Fibroblast of lung (primary cell): ENCODE measurements around the gene TYRO3. TPM values are rescaled to one million over a fixed set of nuclear protein-coding genes. Genes with fewer than 3 reads are reported as not detected.
"Not testable (repeated sequence)": the region's sequence is repeated elsewhere in the genome, so short reads cannot be mapped to it uniquely, and the experiment has no call there.

ENCODE experiments used
- DNase-seq, 2 donors: peaks; one replicate each; pipeline versions ENCODE4 v3.0.0 to v3.0.0-alpha.2; 2010; ENCODE audit warnings: low read depth in 2 of 2
- H2AFZ ChIP-seq: 2 replicates; pipeline ENCODE4 v1.5.1; 2012; ENCODE audit warnings: low read length, control low read depth, inconsistent platforms
- H3K27ac ChIP-seq: 2 replicates; pipeline ENCODE4 v1.5.1; 2011; ENCODE audit warnings: low read length, control low read depth; ENCODE audit not compliant: insufficient read depth
- H3K27me3 ChIP-seq: 2 replicates; pipeline ENCODE4 v1.5.1; 2011; ENCODE audit warnings: mild to moderate bottlenecking, low read length; ENCODE audit not compliant: control insufficient read depth, insufficient read depth
- H3K36me3 ChIP-seq: 2 replicates; pipeline ENCODE4 v1.5.1; 2011; ENCODE audit warnings: low read length; ENCODE audit not compliant: control insufficient read depth, insufficient read depth
- H3K4me1 ChIP-seq: 2 replicates; pipeline ENCODE4 v1.5.1; 2011; ENCODE audit warnings: low read length; ENCODE audit not compliant: control insufficient read depth, insufficient read depth; ENCODE audit errors: extremely low read depth
- H3K4me2 ChIP-seq: 2 replicates; pipeline ENCODE4 v1.5.1; 2011; ENCODE audit warnings: low read length, control low read depth; ENCODE audit not compliant: insufficient read depth; ENCODE audit errors: extremely low read depth
- H3K4me3 ChIP-seq, 4 experiments: fragments of 200-600 bp in 1 of 4; sonication (generic) in 1 of 4; replicated peaks in 1 of 4; 2 replicates each; pipeline ENCODE4 v1.5.1; 2011 to 2016; ENCODE audit warnings: low read length in 4 of 4, low read depth in 3 of 4, mild to moderate bottlenecking in 3 of 4, control low read depth in 2 of 4, inconsistent platforms in 1 of 4, mixed read lengths in 1 of 4; ENCODE audit not compliant: insufficient read depth in 1 of 4; ENCODE audit errors: control extremely low read depth in 1 of 4
- H3K79me2 ChIP-seq: 2 replicates; pipeline ENCODE4 v1.5.1; 2012; ENCODE audit warnings: mild to moderate bottlenecking, low read length, inconsistent platforms; ENCODE audit not compliant: control insufficient read depth, insufficient read depth
- H3K9ac ChIP-seq: 2 replicates; pipeline ENCODE4 v1.5.1; 2011; ENCODE audit warnings: mild to moderate bottlenecking, low read length, control low read depth; ENCODE audit not compliant: insufficient read depth
- H3K9me3 ChIP-seq: 2 replicates; pipeline ENCODE4 v1.5.1; 2012; ENCODE audit warnings: low read depth, low read length; ENCODE audit not compliant: control insufficient read depth, insufficient read depth
- H4K20me1 ChIP-seq: 2 replicates; pipeline ENCODE4 v1.5.1; 2011; ENCODE audit warnings: low read length; ENCODE audit not compliant: control insufficient read depth, insufficient read depth; ENCODE audit errors: extremely low read depth
- EZH2 ChIP-seq: IDR thresholded peaks from 2 replicates; pipeline ENCODE4 v1.5.1; 2012; ENCODE audit warnings: low read length, control low read depth, mild to moderate bottlenecking; ENCODE audit errors: missing control alignments
- polyA plus RNA-seq, 2 donors: library from polyadenylated mRNA; depleted of rRNA in 1 of 2; stranded (reverse) in 1 of 2; unstranded in 1 of 2; fragments of >200 nt; gene quantifications; 2 replicates each; pipeline ENCODE4 v1.2.1, GENCODE V29; 2011 to 2012; ENCODE audit warnings: missing spikeins in 1 of 2
- total RNA-seq: library from RNA; depleted of rRNA; stranded (reverse); fragments of >200 nt; gene quantifications from 2 replicates; pipeline ENCODE4 v1.2.1, GENCODE V29; 2014
- TF ChIP-seq, protein P1 (sequence below), 2 donors: IDR thresholded peaks in 1 of 2; conservative IDR thresholded peaks in 1 of 2; 1 replicate in 1 of 2; 2 replicates in 1 of 2; pipeline ENCODE4 v1.5.1; 2011 to 2012; ENCODE audit warnings: low read length in 2 of 2, control low read depth in 1 of 2, inconsistent platforms in 1 of 2, low read depth in 1 of 2, mild to moderate bottlenecking in 1 of 2

TYRO3 gene
- total and polyA plus RNA-seq, 2 donors (not counting 1 experiment from before 2014, with no cell fraction given): 9.2 to 14.9 TPM

DNA sequence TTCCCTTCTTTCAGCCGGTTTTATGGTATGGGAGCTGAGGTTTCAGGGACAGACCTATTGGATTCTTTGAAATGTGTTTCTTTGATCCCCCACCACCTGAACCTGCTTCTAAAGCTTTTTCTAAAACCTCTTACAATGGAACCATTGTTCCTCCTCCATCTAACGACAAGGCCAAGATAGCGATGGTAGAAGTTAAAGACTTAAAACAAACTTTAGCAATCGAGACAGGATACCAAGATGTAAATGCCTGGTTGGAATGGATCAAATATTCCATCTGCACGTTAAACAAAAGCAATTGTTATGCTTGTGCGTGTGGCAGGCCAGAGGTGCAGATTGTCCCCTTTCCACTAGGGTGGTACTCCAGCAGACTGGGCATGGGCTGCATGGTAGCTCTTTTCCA, 32.2 kb downstream of the TYRO3 start:
- not testable (repeated sequence) for H3K4me3 ChIP-seq, H3K36me3 ChIP-seq

GRCh38 chr15:41592718-41593117, 33.7 kb downstream of the TYRO3 start:
- not testable (repeated sequence) for H3K9ac ChIP-seq, H3K79me2 ChIP-seq, H3K36me3 ChIP-seq, H3K27me3 ChIP-seq, H3K27ac ChIP-seq, H2AFZ ChIP-seq, H3K9me3 ChIP-seq, H4K20me1 ChIP-seq, H3K4me1 ChIP-seq, H3K4me2 ChIP-seq, H3K4me3 ChIP-seq, DNase-seq

More for the DNA sequence above, 32.2 kb downstream of the TYRO3 start:
- not testable (repeated sequence) for DNase-seq, H4K20me1 ChIP-seq, H2AFZ ChIP-seq, H3K27me3 ChIP-seq, H3K4me1 ChIP-seq, H3K9ac ChIP-seq, H3K79me2 ChIP-seq, H3K27ac ChIP-seq, H3K9me3 ChIP-seq, H3K4me2 ChIP-seq

- Histone ChIP-seq H3K4me2 (no peak overlapping the region), H4K20me1 (no peaks in the 10 kb centered on the region), H3K4me1 (no peaks in the 10 kb centered on the region), H3K27ac (no peak overlapping the region), H3K9ac (no peak overlapping the region), H3K4me3 (no peak overlapping the region), H3K36me3 (no peaks in the 10 kb centered on the region), H3K27me3 (peaks cover 6% of the 10 kb centered on the region), H3K79me2 (no peaks in the 10 kb centered on the region), H3K9me3 (no peaks in the 10 kb centered on the region), H2AFZ (no peak overlapping the region)
- DNase-seq: no peak
- TF ChIP-seq, protein P1, sequence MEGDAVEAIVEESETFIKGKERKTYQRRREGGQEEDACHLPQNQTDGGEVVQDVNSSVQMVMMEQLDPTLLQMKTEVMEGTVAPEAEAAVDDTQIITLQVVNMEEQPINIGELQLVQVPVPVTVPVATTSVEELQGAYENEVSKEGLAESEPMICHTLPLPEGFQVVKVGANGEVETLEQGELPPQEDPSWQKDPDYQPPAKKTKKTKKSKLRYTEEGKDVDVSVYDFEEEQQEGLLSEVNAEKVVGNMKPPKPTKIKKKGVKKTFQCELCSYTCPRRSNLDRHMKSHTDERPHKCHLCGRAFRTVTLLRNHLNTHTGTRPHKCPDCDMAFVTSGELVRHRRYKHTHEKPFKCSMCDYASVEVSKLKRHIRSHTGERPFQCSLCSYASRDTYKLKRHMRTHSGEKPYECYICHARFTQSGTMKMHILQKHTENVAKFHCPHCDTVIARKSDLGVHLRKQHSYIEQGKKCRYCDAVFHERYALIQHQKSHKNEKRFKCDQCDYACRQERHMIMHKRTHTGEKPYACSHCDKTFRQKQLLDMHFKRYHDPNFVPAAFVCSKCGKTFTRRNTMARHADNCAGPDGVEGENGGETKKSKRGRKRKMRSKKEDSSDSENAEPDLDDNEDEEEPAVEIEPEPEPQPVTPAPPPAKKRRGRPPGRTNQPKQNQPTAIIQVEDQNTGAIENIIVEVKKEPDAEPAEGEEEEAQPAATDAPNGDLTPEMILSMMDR (conservative IDR thresholded peaks at IDR 0.05 in 1 of 2, IDR thresholded peaks at IDR 0.05 in 1 of 2; ENCODE audit: low read depth in 1 of 2, low read length in 2 of 2): no peak
- no peak for TF ChIP-seq EZH2
Observed at GRCh38 chr15:41594801-41595746, 36.1 kb downstream of the TYRO3 start.

DNA sequence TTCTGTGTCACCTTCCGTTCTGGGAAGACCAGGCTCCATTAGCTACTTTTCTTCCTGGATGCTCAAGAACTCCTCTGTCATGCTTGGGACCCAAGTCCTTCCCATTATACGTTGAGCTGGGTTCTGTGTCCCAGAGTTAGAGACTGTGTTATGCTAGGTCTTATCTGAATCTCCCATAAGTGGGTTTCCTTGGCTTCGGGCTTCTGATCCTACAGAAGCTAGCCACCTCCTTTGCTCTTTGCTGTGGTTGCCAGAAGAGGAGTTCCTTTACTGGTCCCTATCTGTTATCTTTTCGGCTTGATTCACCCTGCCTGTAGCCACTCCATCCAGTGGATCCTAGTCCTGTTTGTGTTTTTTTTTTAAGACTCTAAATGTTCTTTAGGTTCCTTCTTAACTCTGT, 38.0 kb downstream of the TYRO3 start:
- no peaks in the 10 kb centered on the region for H3K36me3 ChIP-seq
- no peaks in the 10 kb centered on the region for H3K4me1 ChIP-seq
- no peak overlapping the region for H3K9ac ChIP-seq

More for the DNA sequence above, 38.0 kb downstream of the TYRO3 start:
- H2AFZ ChIP-seq: no peak overlapping the region
- H3K4me2 ChIP-seq: no peak overlapping the region
- no peak for DNase-seq
- peaks cover 4% of the 10 kb centered on the region for H3K27me3 ChIP-seq
- no peaks in the 10 kb centered on the region for H4K20me1 ChIP-seq
- H3K27ac ChIP-seq: no peak overlapping the region
- no peak overlapping the region for H3K4me3 ChIP-seq
- H3K9me3 ChIP-seq: no peaks in the 10 kb centered on the region
- H3K79me2 ChIP-seq: no peaks in the 10 kb centered on the region
- TF ChIP-seq, protein P1 (conservative IDR thresholded peaks at IDR 0.05 in 1 of 2, IDR thresholded peaks at IDR 0.05 in 1 of 2; ENCODE audit: low read depth in 1 of 2, low read length in 2 of 2): no peak
- no peak for TF ChIP-seq EZH2
